Parathyroid adenoma (tissue), 2 donors: ENCODE data around the gene PKM.

Experiments
- H2AFZ ChIP-seq: fragments of 300-600 bp; sonication (generic); one replicate; pipeline ENCODE4 v1.7.0; 2017; ENCODE audit warnings: antibody characterized with exemption, mild to moderate bottlenecking
- H3K27ac ChIP-seq: fragments of 300-600 bp; sonication (generic); one replicate; pipeline ENCODE4 v1.7.0; 2017
- H3K27me3 ChIP-seq: fragments of 300-600 bp; sonication (generic); one replicate; pipeline ENCODE4 v1.7.0; 2017; ENCODE audit warnings: low read length; ENCODE audit not compliant: control insufficient read depth, insufficient read depth
- H3K36me3 ChIP-seq: fragments of 300-600 bp; sonication (generic); one replicate; pipeline ENCODE4 v1.7.0; 2017; ENCODE audit warnings: low read length; ENCODE audit not compliant: control insufficient read depth, insufficient read depth
- H3K4me1 ChIP-seq: fragments of 300-600 bp; sonication (generic); one replicate; pipeline ENCODE4 v1.7.0; 2017; ENCODE audit warnings: control low read depth
- H3K4me2 ChIP-seq: fragments of 300-600 bp; sonication (generic); one replicate; pipeline ENCODE4 v1.7.0; 2017; ENCODE audit warnings: low read length
- H3K4me3 ChIP-seq: fragments of 300-600 bp; sonication (generic); one replicate; pipeline ENCODE4 v1.7.0; 2017; ENCODE audit warnings: low read depth, low read length
- H3K79me2 ChIP-seq: fragments of 300-600 bp; sonication (generic); one replicate; pipeline ENCODE4 v1.7.0; 2017; ENCODE audit warnings: control low read depth
- H3K9ac ChIP-seq: fragments of 300-600 bp; sonication (generic); one replicate; pipeline ENCODE4 v1.7.0; 2017; ENCODE audit warnings: mild to moderate bottlenecking
- H3K9me3 ChIP-seq: fragments of 300-600 bp; sonication (generic); one replicate; pipeline ENCODE4 v1.7.0; 2017; ENCODE audit warnings: low read length; ENCODE audit not compliant: control insufficient read depth
- CTCF ChIP-seq: fragments of 300-600 bp; sonication (generic); IDR thresholded peaks from one replicate; pipeline ENCODE4 v1.7.0; 2017; ENCODE audit warnings: antibody characterized with exemption, mild to moderate bottlenecking
- donor health status: primary hyperparathyroidism.

The PKM gene

DNA sequence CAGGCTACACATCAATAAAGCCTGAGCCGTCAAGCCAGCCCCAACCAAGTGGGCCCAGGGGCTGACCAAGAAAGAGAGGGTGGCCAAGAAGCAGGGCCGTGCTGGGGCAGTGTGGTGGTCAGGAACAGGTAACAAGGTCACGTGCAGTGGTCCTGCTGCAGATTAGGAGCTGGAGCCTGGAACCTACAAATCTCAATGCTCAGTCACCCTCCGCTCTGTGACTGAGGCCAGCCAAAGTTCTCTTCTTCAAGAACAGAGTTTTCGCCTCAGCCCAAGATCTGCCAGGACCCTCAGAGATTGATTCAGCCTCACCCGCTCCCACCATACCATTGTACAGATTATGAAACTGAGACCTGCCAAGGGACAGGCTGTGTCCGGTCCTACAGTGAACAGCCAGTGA, 60.3 kb downstream of the PKM start:
- Histone ChIP-seq H3K27ac (no peak overlapping the region), H3K79me2 (no peaks in the 10 kb centered on the region), H3K9me3 (no peaks in the 10 kb centered on the region), H3K4me1 (no peaks in the 10 kb centered on the region), H3K27me3 (no peaks in the 10 kb centered on the region), H2AFZ (no peak overlapping the region), H3K9ac (no peak overlapping the region), H3K4me2 (no peak overlapping the region), H3K4me3 (no peak overlapping the region), H3K36me3 (no peaks in the 10 kb centered on the region)
- TF ChIP-seq CTCF = no peak

DNA sequence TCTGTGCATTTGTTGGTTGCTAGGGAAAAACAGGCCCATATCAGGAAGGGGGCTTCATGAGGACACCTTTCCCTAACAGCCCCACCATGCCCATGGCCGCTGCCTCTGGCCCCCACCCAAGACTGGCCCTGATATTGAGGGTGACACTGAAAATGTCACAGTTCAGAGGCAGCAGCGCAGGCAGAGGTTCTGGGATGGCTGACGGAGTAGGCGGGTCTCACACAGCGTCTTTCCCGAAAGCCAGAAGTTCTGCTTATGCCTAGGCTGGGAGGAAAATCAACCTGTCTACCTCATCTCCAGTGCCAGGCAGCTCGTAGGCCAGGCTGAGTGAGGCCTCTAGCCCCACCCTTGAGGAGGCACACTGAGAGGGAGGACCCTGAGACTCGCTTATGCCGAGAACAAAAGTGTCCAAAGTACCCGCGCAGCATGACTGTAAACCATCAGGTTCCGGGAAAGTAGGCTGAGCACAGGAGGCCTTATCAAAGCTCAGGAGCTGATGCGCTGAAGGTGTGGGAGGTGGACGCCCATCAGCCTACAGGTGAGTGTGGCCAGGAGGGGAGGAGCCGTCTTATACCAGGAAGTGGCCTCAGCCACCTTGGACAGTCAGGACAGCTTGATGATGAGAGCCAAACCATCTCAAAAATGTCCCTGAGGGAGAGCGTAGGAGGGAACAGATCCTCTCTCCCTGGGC, 60.9 kb downstream of the PKM start:
- H2AFZ ChIP-seq = no peak overlapping the region
- no peak overlapping the region for H3K9ac ChIP-seq
- no peaks in the 10 kb centered on the region for H3K4me1 ChIP-seq
- H3K4me3 ChIP-seq = no peak overlapping the region
- H3K79me2 ChIP-seq = no peaks in the 10 kb centered on the region
- H3K4me2 ChIP-seq = no peak overlapping the region
- H3K9me3 ChIP-seq = no peaks in the 10 kb centered on the region
- H3K36me3 ChIP-seq = no peaks in the 10 kb centered on the region
- no peak for TF ChIP-seq CTCF
- no peak overlapping the region for H3K27ac ChIP-seq
- no peaks in the 10 kb centered on the region for H3K27me3 ChIP-seq

- no peak overlapping the region for H3K4me3 ChIP-seq
- H3K27ac ChIP-seq = no peak overlapping the region
- no peak overlapping the region for H3K9ac ChIP-seq
- H3K9me3 ChIP-seq = no peaks in the 10 kb centered on the region
- H2AFZ ChIP-seq = peak overlapping the region; percentile 46
- TF ChIP-seq CTCF = no peak
- no peaks in the 10 kb centered on the region for H3K27me3 ChIP-seq
- H3K4me1 ChIP-seq = no peaks in the 10 kb centered on the region
- H3K36me3 ChIP-seq = no peaks in the 10 kb centered on the region
- H3K4me2 ChIP-seq = no peak overlapping the region
- no peaks in the 10 kb centered on the region for H3K79me2 ChIP-seq
Measured at GRCh38 chr15:72169236-72169920, 61.6 kb downstream of the PKM start.

DNA sequence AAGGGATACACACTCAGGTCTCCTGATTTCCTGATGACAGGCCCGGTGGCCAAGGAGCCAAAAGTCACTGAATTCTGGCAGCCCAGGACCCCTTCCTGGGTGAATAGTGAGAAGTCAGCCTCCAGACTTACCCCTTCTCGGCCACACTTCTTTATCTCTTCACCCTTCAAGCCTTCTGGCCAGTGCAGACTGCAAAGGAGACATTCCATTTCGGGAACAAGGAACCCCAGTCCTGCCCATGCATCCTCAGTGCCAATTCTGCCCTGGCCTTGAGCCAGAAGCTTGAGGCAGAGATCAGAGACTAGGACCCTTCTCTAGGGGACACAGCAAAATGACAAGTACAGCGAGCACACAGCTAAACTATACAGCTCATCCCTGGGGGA, 62.2 kb downstream of the PKM start:
- Histone ChIP-seq H3K4me1 (no peaks in the 10 kb centered on the region), H3K36me3 (no peaks in the 10 kb centered on the region), H3K27ac (no peak overlapping the region), H3K4me3 (no peak overlapping the region), H2AFZ (no peak overlapping the region), H3K9ac (no peak overlapping the region), H3K4me2 (no peak overlapping the region), H3K27me3 (no peaks in the 10 kb centered on the region), H3K9me3 (no peaks in the 10 kb centered on the region), H3K79me2 (no peaks in the 10 kb centered on the region)
- no peak for TF ChIP-seq CTCF
